ENCODE data around the gene FAN1.

- TF ChIP-seq CTCF (IDR thresholded peaks at IDR 0.05; ENCODE audit: low read depth, low read length) (no peak), EZH2phosphoT487 (IDR thresholded peaks at IDR 0.05; ENCODE audit: low read depth) (no peak)
These were observed 14.7 kb downstream of the FAN1 start for GRCh38 chr15:30918366-30918765.
